ENCODE measurements around the gene SETBP1. TPM values are rescaled to one million over a fixed set of nuclear protein-coding genes. Genes with fewer than 3 reads are reported as not detected.

The SETBP1 gene
- total RNA-seq, 1 experiment from 2014 or later = 9.6 TPM

DNA sequence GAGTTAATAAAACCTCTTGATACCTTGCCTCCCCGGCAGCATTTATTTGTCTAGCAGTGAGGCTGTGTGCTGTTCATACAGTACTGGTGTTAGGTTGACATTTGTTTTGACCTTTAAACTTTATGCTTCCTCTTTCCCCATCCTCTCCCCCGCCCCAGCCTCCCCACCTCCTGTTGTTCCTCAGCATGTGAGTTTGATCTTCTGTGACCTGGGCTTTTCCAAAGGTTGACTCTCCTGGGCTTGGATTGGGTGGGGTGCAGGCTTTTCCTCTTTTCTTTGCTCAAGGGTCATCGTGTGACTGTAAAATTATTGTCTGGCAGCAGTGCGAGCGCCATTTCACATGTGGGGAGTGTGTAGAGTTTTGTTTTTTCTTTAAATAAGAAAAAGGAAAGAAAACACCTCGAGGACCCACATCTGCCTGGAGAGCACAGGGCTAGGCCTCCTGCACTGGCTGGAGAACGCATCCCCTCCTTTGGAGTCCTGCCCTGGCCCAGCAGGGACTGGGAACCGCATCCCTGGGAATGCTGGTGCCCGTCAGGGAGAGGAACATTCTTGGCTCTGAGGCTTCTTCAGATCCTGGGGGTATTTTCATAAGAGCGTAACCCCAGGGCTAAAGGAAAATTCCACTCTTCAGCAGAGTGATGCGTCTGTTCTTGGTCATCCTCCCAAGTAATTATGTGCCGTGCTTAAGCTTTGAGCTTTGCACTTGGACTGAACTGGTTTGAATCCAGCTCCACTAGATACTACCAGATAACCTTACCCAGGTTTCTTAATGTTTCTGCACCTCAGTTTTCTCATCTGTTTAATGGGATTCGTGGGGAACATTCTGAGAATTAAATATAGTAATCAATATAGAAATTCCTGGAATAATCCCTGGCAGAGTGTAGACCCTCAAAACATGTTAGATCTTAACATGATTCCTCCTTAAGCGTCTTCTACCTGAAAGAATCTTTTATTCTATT lies 91.5 kb downstream of the SETBP1 start:
- no peak for DNase-seq (ENCODE audit: low spot score)
- Mint-ChIP-seq H3K27ac (no peak overlapping the region), H3K27me3 (ENCODE audit: low read depth) (no peaks in the 10 kb centered on the region), H3K9me3 (no peaks in the 10 kb centered on the region; the same call in 1 of the 2 replicates), H3K36me3 (no peaks in the 10 kb centered on the region), H3K4me3 (no peak overlapping the region), H3K4me1 (peaks cover 17% of the 10 kb centered on the region)
- no peak for ATAC-seq
- TF ChIP-seq, protein P1, sequence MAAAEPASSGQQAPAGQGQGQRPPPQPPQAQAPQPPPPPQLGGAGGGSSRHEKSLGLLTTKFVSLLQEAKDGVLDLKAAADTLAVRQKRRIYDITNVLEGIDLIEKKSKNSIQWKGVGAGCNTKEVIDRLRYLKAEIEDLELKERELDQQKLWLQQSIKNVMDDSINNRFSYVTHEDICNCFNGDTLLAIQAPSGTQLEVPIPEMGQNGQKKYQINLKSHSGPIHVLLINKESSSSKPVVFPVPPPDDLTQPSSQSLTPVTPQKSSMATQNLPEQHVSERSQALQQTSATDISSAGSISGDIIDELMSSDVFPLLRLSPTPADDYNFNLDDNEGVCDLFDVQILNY (CRISPR knock-in tag; IDR thresholded peaks at IDR 0.05) = no peak
- CTCF ChIA-PET = no interaction called here
- POLR2A ChIA-PET = no interaction called here

DNA sequence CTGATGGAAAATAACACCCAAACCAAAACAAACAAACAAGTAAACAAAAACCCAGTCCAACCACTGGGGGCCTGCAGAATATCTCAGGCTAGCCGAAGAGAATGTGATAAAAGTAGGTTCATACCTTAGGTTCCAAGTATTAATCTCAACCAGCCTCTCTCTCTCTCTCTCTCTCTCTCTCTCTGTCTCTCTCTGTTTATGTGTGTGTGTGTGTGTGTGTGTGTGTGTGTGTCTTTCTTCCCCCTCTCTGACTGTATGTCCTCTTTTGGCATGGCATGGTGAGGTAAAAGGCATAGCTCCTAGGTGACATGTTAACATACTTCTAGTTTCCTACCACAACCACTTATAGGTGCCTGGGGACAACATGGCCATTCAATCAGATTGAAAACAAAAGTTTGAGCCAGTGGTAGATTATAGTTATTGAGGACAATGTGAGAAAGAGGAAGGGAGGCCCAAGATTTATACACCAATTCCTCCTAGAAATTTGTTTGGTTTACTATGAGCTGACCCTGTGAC lies 93.0 kb downstream of the SETBP1 start:
- no peak overlapping the region for H3K4me3 Mint-ChIP-seq
- POLR2A ChIA-PET = no interaction called here
- H3K4me1 Mint-ChIP-seq = peaks cover 21% of the 10 kb centered on the region

DNA sequence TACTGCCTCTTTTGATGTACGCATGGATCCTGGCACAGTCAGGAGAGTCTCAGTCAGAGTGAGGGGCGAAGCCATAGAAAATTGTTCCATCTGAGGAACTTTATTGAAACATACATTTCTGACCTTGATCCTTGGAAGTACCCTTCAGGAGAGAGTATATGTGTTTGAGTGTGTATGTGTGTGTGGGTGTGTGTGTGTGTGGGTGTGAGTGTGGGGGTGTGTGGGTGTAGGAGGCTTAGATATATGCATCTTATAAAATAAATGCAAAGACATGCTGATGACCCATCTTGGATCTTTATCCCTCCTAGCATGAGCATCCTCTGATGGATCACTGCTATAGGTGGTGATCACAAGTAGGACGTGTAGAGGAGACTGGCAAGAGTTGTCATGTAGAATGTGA lies 93.5 kb downstream of the SETBP1 start:
- ChIA-PET POLR2A (no interaction called here), CTCF (interaction anchor here (0.6 kb wide), 1 partner anchor 169 kb away, joined by 3 read pairs; no protein-coding TSS in a partner anchor)
- Mint-ChIP-seq H3K27me3 (ENCODE audit: low read depth) (no peaks in the 10 kb centered on the region), H3K9me3 (no peaks in the 10 kb centered on the region), H3K36me3 (no peaks in the 10 kb centered on the region), H3K27ac (no peak overlapping the region), H3K4me3 (no peak overlapping the region), H3K4me1 (peaks cover 26% of the 10 kb centered on the region)
- no peak for ATAC-seq
- no peak for DNase-seq (ENCODE audit: low spot score)
- TF ChIP-seq OVOL2 (CRISPR knock-in tag; IDR thresholded peaks at IDR 0.05; ENCODE audit: borderline replicate concordance) = no peak

More for the DNA sequence above, 93.0 kb downstream of the SETBP1 start:
- ATAC-seq (no peak), DNase-seq (ENCODE audit: low spot score) (no peak)
- no peak for TF ChIP-seq NFATC4 (CRISPR knock-in tag; IDR thresholded peaks at IDR 0.05)
- Mint-ChIP-seq H3K27ac (no peak overlapping the region), H3K27me3 (ENCODE audit: low read depth) (no peaks in the 10 kb centered on the region), H3K36me3 (no peaks in the 10 kb centered on the region), H3K9me3 (no peaks in the 10 kb centered on the region)
- CTCF ChIA-PET = interaction anchor here (0.6 kb wide), 1 partner anchor 170 kb away, joined by 3 read pairs; no protein-coding TSS in a partner anchor

DNA sequence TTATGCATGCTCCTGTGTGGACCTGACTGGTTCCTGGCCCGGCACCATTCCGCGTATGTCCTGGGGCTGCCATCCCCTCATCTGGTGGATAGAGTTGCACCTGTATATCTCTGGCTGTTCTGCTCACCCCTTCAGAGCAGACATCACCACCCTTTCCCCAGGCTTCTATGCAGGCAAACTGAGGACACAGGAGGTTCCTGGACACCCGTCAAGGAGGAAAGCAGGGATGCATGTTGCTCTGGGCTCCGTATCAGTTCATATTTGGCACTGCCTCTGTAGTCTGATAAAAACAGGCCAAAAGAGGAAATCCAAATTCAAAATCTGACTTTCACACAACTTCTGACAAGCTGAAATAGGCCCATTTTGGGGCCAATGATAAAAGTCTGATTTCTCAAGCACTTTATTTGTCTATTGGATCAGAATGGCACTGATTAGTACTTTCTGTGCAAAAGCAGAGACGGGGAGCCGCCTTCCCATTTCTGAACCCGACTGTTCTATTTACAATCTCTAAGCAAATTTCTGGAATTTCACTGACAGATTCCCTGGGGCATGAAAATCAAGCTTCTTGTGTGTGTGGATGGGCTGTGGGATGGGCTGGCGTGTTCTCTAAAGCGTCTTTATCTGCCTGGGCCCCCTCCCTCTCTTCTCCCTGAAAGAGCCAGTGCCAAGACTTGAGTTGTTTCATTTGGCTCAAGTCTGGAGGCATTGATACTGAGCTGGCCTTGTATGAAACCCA lies 96.9 kb downstream of the SETBP1 start:
- ATAC-seq (no peak), DNase-seq (ENCODE audit: low spot score) (no peak)
- CTCF ChIA-PET = no interaction called here
- Mint-ChIP-seq H3K9me3 (no peaks in the 10 kb centered on the region), H3K4me1 (peaks cover 29% of the 10 kb centered on the region), H3K27ac (no peak overlapping the region), H3K36me3 (no peaks in the 10 kb centered on the region), H3K27me3 (ENCODE audit: low read depth) (no peaks in the 10 kb centered on the region), H3K4me3 (no peak overlapping the region)
- POLR2A ChIA-PET = no interaction called here
- no peak for TF ChIP-seq PRRX2 (CRISPR knock-in tag; IDR thresholded peaks at IDR 0.05)
- no peak for TF ChIP-seq GRHL2 (CRISPR knock-in tag; IDR thresholded peaks at IDR 0.05; ENCODE audit: insufficient replicate concordance, severe bottlenecking)
- no peak for TF ChIP-seq ZNF396 (CRISPR knock-in tag; IDR thresholded peaks at IDR 0.05; ENCODE audit: borderline replicate concordance)
- TF ChIP-seq, protein P2, sequence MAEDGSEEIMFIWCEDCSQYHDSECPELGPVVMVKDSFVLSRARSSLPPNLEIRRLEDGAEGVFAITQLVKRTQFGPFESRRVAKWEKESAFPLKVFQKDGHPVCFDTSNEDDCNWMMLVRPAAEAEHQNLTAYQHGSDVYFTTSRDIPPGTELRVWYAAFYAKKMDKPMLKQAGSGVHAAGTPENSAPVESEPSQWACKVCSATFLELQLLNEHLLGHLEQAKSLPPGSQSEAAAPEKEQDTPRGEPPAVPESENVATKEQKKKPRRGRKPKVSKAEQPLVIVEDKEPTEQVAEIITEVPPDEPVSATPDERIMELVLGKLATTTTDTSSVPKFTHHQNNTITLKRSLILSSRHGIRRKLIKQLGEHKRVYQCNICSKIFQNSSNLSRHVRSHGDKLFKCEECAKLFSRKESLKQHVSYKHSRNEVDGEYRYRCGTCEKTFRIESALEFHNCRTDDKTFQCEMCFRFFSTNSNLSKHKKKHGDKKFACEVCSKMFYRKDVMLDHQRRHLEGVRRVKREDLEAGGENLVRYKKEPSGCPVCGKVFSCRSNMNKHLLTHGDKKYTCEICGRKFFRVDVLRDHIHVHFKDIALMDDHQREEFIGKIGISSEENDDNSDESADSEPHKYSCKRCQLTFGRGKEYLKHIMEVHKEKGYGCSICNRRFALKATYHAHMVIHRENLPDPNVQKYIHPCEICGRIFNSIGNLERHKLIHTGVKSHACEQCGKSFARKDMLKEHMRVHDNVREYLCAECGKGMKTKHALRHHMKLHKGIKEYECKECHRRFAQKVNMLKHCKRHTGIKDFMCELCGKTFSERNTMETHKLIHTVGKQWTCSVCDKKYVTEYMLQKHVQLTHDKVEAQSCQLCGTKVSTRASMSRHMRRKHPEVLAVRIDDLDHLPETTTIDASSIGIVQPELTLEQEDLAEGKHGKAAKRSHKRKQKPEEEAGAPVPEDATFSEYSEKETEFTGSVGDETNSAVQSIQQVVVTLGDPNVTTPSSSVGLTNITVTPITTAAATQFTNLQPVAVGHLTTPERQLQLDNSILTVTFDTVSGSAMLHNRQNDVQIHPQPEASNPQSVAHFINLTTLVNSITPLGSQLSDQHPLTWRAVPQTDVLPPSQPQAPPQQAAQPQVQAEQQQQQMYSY (CRISPR knock-in tag; IDR thresholded peaks at IDR 0.05) = no peak
- TF ChIP-seq RORB (CRISPR knock-in tag; IDR thresholded peaks at IDR 0.05) = no peak
- TF ChIP-seq, protein P3, sequence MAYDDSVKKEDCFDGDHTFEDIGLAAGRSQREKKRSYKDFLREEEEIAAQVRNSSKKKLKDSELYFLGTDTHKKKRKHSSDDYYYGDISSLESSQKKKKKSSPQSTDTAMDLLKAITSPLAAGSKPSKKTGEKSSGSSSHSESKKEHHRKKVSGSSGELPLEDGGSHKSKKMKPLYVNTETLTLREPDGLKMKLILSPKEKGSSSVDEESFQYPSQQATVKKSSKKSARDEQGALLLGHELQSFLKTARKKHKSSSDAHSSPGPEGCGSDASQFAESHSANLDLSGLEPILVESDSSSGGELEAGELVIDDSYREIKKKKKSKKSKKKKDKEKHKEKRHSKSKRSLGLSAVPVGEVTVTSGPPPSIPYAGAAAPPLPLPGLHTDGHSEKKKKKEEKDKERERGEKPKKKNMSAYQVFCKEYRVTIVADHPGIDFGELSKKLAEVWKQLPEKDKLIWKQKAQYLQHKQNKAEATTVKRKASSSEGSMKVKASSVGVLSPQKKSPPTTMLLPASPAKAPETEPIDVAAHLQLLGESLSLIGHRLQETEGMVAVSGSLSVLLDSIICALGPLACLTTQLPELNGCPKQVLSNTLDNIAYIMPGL (CRISPR knock-in tag; IDR thresholded peaks at IDR 0.05) = no peak
- no peak for TF ChIP-seq SOX15 (CRISPR knock-in tag; IDR thresholded peaks at IDR 0.05)
- TF ChIP-seq, protein P4, sequence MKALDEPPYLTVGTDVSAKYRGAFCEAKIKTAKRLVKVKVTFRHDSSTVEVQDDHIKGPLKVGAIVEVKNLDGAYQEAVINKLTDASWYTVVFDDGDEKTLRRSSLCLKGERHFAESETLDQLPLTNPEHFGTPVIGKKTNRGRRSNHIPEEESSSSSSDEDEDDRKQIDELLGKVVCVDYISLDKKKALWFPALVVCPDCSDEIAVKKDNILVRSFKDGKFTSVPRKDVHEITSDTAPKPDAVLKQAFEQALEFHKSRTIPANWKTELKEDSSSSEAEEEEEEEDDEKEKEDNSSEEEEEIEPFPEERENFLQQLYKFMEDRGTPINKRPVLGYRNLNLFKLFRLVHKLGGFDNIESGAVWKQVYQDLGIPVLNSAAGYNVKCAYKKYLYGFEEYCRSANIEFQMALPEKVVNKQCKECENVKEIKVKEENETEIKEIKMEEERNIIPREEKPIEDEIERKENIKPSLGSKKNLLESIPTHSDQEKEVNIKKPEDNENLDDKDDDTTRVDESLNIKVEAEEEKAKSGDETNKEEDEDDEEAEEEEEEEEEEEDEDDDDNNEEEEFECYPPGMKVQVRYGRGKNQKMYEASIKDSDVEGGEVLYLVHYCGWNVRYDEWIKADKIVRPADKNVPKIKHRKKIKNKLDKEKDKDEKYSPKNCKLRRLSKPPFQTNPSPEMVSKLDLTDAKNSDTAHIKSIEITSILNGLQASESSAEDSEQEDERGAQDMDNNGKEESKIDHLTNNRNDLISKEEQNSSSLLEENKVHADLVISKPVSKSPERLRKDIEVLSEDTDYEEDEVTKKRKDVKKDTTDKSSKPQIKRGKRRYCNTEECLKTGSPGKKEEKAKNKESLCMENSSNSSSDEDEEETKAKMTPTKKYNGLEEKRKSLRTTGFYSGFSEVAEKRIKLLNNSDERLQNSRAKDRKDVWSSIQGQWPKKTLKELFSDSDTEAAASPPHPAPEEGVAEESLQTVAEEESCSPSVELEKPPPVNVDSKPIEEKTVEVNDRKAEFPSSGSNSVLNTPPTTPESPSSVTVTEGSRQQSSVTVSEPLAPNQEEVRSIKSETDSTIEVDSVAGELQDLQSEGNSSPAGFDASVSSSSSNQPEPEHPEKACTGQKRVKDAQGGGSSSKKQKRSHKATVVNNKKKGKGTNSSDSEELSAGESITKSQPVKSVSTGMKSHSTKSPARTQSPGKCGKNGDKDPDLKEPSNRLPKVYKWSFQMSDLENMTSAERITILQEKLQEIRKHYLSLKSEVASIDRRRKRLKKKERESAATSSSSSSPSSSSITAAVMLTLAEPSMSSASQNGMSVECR (CRISPR knock-in tag; IDR thresholded peaks at IDR 0.05; ENCODE audit: borderline replicate concordance) = no peak
- TF ChIP-seq, protein P5, sequence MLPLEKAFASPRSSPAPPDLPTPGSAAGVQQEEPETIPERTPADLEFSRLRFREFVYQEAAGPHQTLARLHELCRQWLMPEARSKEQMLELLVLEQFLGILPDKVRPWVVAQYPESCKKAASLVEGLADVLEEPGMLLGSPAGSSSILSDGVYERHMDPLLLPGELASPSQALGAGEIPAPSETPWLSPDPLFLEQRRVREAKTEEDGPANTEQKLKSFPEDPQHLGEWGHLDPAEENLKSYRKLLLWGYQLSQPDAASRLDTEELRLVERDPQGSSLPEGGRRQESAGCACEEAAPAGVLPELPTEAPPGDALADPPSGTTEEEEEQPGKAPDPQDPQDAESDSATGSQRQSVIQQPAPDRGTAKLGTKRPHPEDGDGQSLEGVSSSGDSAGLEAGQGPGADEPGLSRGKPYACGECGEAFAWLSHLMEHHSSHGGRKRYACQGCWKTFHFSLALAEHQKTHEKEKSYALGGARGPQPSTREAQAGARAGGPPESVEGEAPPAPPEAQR (CRISPR knock-in tag; IDR thresholded peaks at IDR 0.05) = no peak
- TF ChIP-seq HMGA2 (CRISPR knock-in tag; IDR thresholded peaks at IDR 0.05) = no peak
